SK-N-SH (cell line): Measurements from ENCODE around the gene MAN1B1. TPM values are rescaled to one million over a fixed set of nuclear protein-coding genes. Genes with fewer than 3 reads are reported as not detected.

ENCODE experiments used
- CTCF ChIA-PET: fragments of 300-600, 350-600 bp; formaldehyde crosslinking; extraction: SDS; loops from one replicate; lab custom pipeline; 2021; lab: Yijun Ruan, JAX
- POLR2A ChIA-PET: fragments of 350-600 bp; sonication (Branson Sonifier 250); formaldehyde crosslinking; extraction: SDS; loops from one replicate; lab custom pipeline; 2020; ENCODE audit warnings: antibody characterized with exemption, inconsistent platforms; lab: Yijun Ruan, JAX
- DNase-seq: peaks from one replicate; pipeline ENCODE4 v3.0.0; 2012
- H2AFZ ChIP-seq: fragments of 200-600 bp; sonication (generic); 2 replicates; pipeline ENCODE4 v1.8.1; 2016; ENCODE audit warnings: antibody characterized with exemption, mild to moderate bottlenecking, low read depth
- H3F3A ChIP-seq: fragments of 200-600 bp; sonication (generic); replicated peaks from 2 replicates; pipeline ENCODE3; 2016; ENCODE audit warnings: antibody characterized with exemption, mild to moderate bottlenecking; ENCODE audit not compliant: insufficient read depth
- H3K27ac ChIP-seq, 2 experiments: fragments of 200-500 bp in 1 of 2; fragments of 200-600 bp in 1 of 2; sonication (Bioruptor generic) in 1 of 2; sonication (generic), shearing (Covaris generic) in 1 of 2; 2 replicates each; pipeline versions ENCODE4 v1.5.1 to v1.6.1; 2014 to 2016; ENCODE audit warnings: low read depth in 2 of 2, inconsistent platforms in 1 of 2, low read length in 1 of 2, mild to moderate bottlenecking in 1 of 2, mixed read lengths in 1 of 2
- H3K27me3 ChIP-seq: fragments of 200-600 bp; sonication (generic), shearing (Covaris generic); 2 replicates; pipeline ENCODE4 v1.6.1; 2016; ENCODE audit warnings: mixed run types; ENCODE audit not compliant: insufficient read depth
- H3K36me3 ChIP-seq, 2 experiments: fragments of 200-500 bp in 1 of 2; fragments of 200-600 bp in 1 of 2; sonication (Bioruptor generic) in 1 of 2; sonication (generic) in 1 of 2; replicated peaks in 1 of 2; 2 replicates each; pipeline versions ENCODE3 to v1.5.1; 2014 to 2016; ENCODE audit warnings: low read length in 1 of 2, mild to moderate bottlenecking in 1 of 2; ENCODE audit not compliant: insufficient read depth in 2 of 2, control insufficient read depth in 1 of 2
- H3K4me1 ChIP-seq, 2 experiments: fragments of 200-500 bp in 1 of 2; fragments of 200-600 bp in 1 of 2; sonication (Bioruptor generic) in 1 of 2; sonication (generic), shearing (Covaris generic) in 1 of 2; 2 replicates each; pipeline versions ENCODE4 v1.5.1 to v1.6.1; 2014 to 2016; ENCODE audit warnings: low read depth in 1 of 2, low read length in 1 of 2, mixed run types in 1 of 2; ENCODE audit not compliant: insufficient read depth in 2 of 2, control insufficient read depth in 1 of 2
- H3K4me2 ChIP-seq: fragments of 200-600 bp; sonication (generic), shearing (Covaris generic); 2 replicates; pipeline ENCODE4 v1.6.1; 2017; ENCODE audit warnings: mixed run types
- H3K4me3 ChIP-seq, 2 experiments: fragments of 200-500 bp in 1 of 2; fragments of 200-600 bp in 1 of 2; sonication (Bioruptor generic) in 1 of 2; sonication (generic), shearing (Covaris generic) in 1 of 2; 2 replicates each; pipeline versions ENCODE4 v1.5.1 to v1.8.1; 2014 to 2016; ENCODE audit warnings: low read depth in 2 of 2, inconsistent platforms in 1 of 2, low read length in 1 of 2, mild to moderate bottlenecking in 1 of 2, mixed read lengths in 1 of 2, moderate library complexity in 1 of 2
- H3K79me2 ChIP-seq: fragments of 200-600 bp; sonication (generic); 2 replicates; pipeline ENCODE4 v1.8.1; 2017; ENCODE audit warnings: mild to moderate bottlenecking; ENCODE audit not compliant: insufficient read depth
- H3K9ac ChIP-seq: fragments of 200-600 bp; sonication (generic); 2 replicates; pipeline ENCODE4 v1.6.1; 2017; ENCODE audit warnings: mixed run types
- H3K9me2 ChIP-seq: fragments of 200-600 bp; sonication (generic); 2 replicates; pipeline ENCODE4 v1.6.1; 2017; ENCODE audit warnings: mixed run types
- H3K9me3 ChIP-seq: fragments of 200-600 bp; sonication (generic); 2 replicates; pipeline ENCODE4 v1.6.1; 2017; ENCODE audit warnings: mixed run types, mild to moderate bottlenecking, moderate library complexity
- H4K20me1 ChIP-seq: fragments of 200-600 bp; sonication (generic); 2 replicates; pipeline ENCODE4 v1.6.1; 2017; ENCODE audit warnings: mild to moderate bottlenecking, mixed run types; ENCODE audit not compliant: insufficient read depth
- CTCF ChIP-seq: fragments of 200-600 bp; sonication (generic); IDR thresholded peaks from 2 replicates; pipeline ENCODE4 v1.6.1; 2017; ENCODE audit warnings: antibody characterized with exemption, mild to moderate bottlenecking, moderate library complexity
- ELF1 ChIP-seq: IDR thresholded peaks from 2 replicates; pipeline ENCODE4 v1.4.0; 2012
- FOXJ3 ChIP-seq: sonication (generic); formaldehyde crosslinking; IDR thresholded peaks from 2 replicates; pipeline ENCODE4 v1.5.1; 2020; ENCODE audit warnings: mild to moderate bottlenecking, missing genetic modification reagents
- FOXM1 ChIP-seq: IDR thresholded peaks from 2 replicates; pipeline ENCODE4 v1.4.0; 2012; ENCODE audit warnings: low read depth, mild to moderate bottlenecking
- GABPA ChIP-seq: IDR thresholded peaks from 2 replicates; pipeline ENCODE4 v1.4.0; 2012; ENCODE audit warnings: low read depth, mild to moderate bottlenecking
- GATA2 ChIP-seq: sonication (generic); formaldehyde crosslinking; IDR thresholded peaks from 2 replicates; pipeline ENCODE4 v1.5.0; 2020; ENCODE audit warnings: mild to moderate bottlenecking, missing genetic modification reagents
- MEF2A ChIP-seq: IDR thresholded peaks from 2 replicates; pipeline ENCODE4 v1.4.0; 2012; ENCODE audit warnings: low read depth, borderline replicate concordance
- MXI1 ChIP-seq: IDR thresholded peaks from 2 replicates; pipeline ENCODE4 v1.6.1; 2012; ENCODE audit warnings: mild to moderate bottlenecking, low read depth, low read length, improper control_type of control experiment
- NRF1 ChIP-seq: IDR thresholded peaks from 2 replicates; pipeline ENCODE4 v1.6.1; 2012; ENCODE audit warnings: low read depth, mild to moderate bottlenecking, low read length
- POLR2AphosphoS5 ChIP-seq: IDR thresholded peaks from 2 replicates; pipeline ENCODE4 v1.6.1; 2012; ENCODE audit warnings: low read depth, low read length
- REST ChIP-seq: IDR thresholded peaks from 2 replicates; pipeline ENCODE4 v1.6.1; 2012; ENCODE audit warnings: mild to moderate bottlenecking, low read depth, low read length, moderate library complexity
- RFX5 ChIP-seq: IDR thresholded peaks from 2 replicates; pipeline ENCODE4 v1.6.1; 2012; ENCODE audit warnings: mild to moderate bottlenecking, improper control_type of control experiment, low read length
- SIN3A ChIP-seq: IDR thresholded peaks from 2 replicates; pipeline ENCODE4 v1.6.1; 2012; ENCODE audit warnings: low read depth, mild to moderate bottlenecking, low read length, moderate library complexity, borderline replicate concordance
- SMC3 ChIP-seq: IDR thresholded peaks from 2 replicates; pipeline ENCODE4 v1.6.1; 2012; ENCODE audit warnings: low read depth, low read length, improper control_type of control experiment
- TAF1 ChIP-seq: IDR thresholded peaks from 2 replicates; pipeline ENCODE4 v1.6.1; 2012; ENCODE audit warnings: low read depth, mild to moderate bottlenecking, low read length, moderate library complexity, borderline replicate concordance
- TCF12 ChIP-seq: IDR thresholded peaks from 2 replicates; pipeline ENCODE4 v1.4.0; 2012
- TEAD4 ChIP-seq: IDR thresholded peaks from 2 replicates; pipeline ENCODE4 v1.4.0; 2012; ENCODE audit warnings: mild to moderate bottlenecking, borderline replicate concordance; ENCODE audit not compliant: insufficient read depth
- USF2 ChIP-seq: fragments of 150-350 bp; IDR thresholded peaks from 2 replicates; pipeline ENCODE4 v1.6.1; 2017; ENCODE audit warnings: antibody characterized with exemption, low read length, low read depth, borderline replicate concordance
- YY1 ChIP-seq: IDR thresholded peaks from 2 replicates; pipeline ENCODE4 v1.4.0; 2012; ENCODE audit warnings: low read depth, mild to moderate bottlenecking
- WGBS: methylation state at CpG from one replicate; pipeline ENCODE4 v1.1.6; 2017; ENCODE audit warnings: low lambda C conversion rate; 5-methylcytosine and 5-hydroxymethylcytosine counted together
- polyA plus RNA-seq, 3 experiments: library from polyadenylated mRNA; depleted of rRNA; stranded (reverse); fragments of >200 nt; gene quantifications; 2 replicates each; pipeline ENCODE4 v1.2.3, GENCODE V29; 2012

Gene MAN1B1
- polyA plus RNA-seq, 1 of the 3 experiments (the other 2 are of a cell fraction): 57.8 TPM

- no peak for TF ChIP-seq MXI1
- TF ChIP-seq, all 33 proteins: peak for 0
Measured at GRCh38 chr9:137148661-137149060, 61.9 kb downstream of the MAN1B1 start (continued).

- Histone ChIP-seq H3K9me3 (no peaks in the 10 kb centered on the region), H3K4me1 (no peaks in the 10 kb centered on the region), H3K27ac (no peak overlapping the region), H3K27me3 (no peaks in the 10 kb centered on the region), H2AFZ (no peak overlapping the region), H3F3A (no peaks in the 10 kb centered on the region), H3K79me2 (no peaks in the 10 kb centered on the region), H3K4me2 (no peak overlapping the region), H3K9ac (no peak overlapping the region), H3K36me3 (no peaks in the 10 kb centered on the region), H3K9me2 (no peaks in the 10 kb centered on the region), H3K4me3 (no peak overlapping the region), H4K20me1 (no peaks in the 10 kb centered on the region)
- TF ChIP-seq TCF12 (no peak), GABPA (no peak), TAF1 (no peak), CTCF (no peak), SIN3A (no peak)
- WGBS: 68% methylated on average over 5 of the region's 5 CpGs
- no peak for DNase-seq
- ChIA-PET POLR2A (interaction anchor here (1.5 kb wide), 1 partner anchor 10 kb away, joined by 3 read pairs; the partner anchor contains the start of gene GRIN1), CTCF (interaction anchor here (1.1 to 2.0 kb wide), 3 partner anchors 20 to 27 kb away, joined by 3 to 7 read pairs (median 4); partner anchors contain the start of gene LRRC26)
Measured at GRCh38 chr9:137149363-137149762, 62.6 kb downstream of the MAN1B1 start.

GRCh38 chr9:137149942-137150616 is 63.3 kb downstream of the MAN1B1 start:
- Histone ChIP-seq H3K9me3 (no peaks in the 10 kb centered on the region), H3K4me3 (no peak overlapping the region), H3K9me2 (no peaks in the 10 kb centered on the region), H4K20me1 (no peaks in the 10 kb centered on the region), H2AFZ (no peak overlapping the region), H3F3A (no peaks in the 10 kb centered on the region), H3K79me2 (no peaks in the 10 kb centered on the region), H3K27me3 (no peaks in the 10 kb centered on the region), H3K4me1 (no peaks in the 10 kb centered on the region), H3K27ac (no peak overlapping the region), H3K36me3 (no peaks in the 10 kb centered on the region), H3K9ac (no peak overlapping the region), H3K4me2 (no peak overlapping the region)
- DNase-seq: no peak
- 77% methylated on average over 17 of the region's 20 CpGs for WGBS
- CTCF ChIA-PET: interaction anchor here (0.6 to 2.0 kb wide), 3 partner anchors 26 to 410 kb away, joined by 3 to 7 read pairs (median 4); no protein-coding TSS in a partner anchor
- POLR2A ChIA-PET: interaction anchor here (1.7 kb wide), 1 partner anchor 11 kb away, joined by 6 read pairs; the partner anchor contains the start of gene GRIN1
- TF ChIP-seq YY1: no peak
- no peak for TF ChIP-seq NRF1
- TF ChIP-seq TAF1: no peak
- no peak for TF ChIP-seq FOXJ3 (CRISPR knock-in tag)
- no peak for TF ChIP-seq POLR2AphosphoS5
- TF ChIP-seq FOXM1: no peak
- TF ChIP-seq USF2: no peak
- TF ChIP-seq TEAD4: no peak
- no peak for TF ChIP-seq ELF1
- TF ChIP-seq REST: no peak
- no peak for TF ChIP-seq GATA2 (CRISPR knock-in tag)
- TF ChIP-seq MEF2A: no peak
- no peak for TF ChIP-seq SMC3
- TF ChIP-seq RFX5: no peak
